ENCODE data around the gene MPHOSPH8.

DNA sequence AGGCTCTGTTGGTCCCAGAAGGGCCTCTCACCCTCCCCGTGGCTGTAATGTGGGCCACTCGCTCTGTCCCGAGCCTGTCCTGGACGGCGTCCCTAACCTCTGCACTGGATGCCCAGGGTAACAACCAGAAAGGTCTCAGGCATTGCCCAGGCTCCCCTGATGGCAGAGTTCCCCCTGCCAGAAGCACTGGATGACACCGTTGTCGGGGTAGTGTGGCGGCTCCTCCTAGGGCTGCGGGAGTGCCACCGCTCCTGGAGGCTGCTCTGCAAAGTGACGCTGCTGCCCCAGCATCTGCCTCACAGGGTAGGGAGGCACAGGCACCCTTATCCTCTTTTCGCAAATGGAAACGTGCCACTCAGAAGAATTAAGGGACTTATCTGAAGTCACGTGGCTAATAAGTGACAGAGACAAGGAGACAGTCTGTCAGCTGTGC, 32.0 kb downstream of the MPHOSPH8 start:
- TF ChIP-seq, protein P1, sequence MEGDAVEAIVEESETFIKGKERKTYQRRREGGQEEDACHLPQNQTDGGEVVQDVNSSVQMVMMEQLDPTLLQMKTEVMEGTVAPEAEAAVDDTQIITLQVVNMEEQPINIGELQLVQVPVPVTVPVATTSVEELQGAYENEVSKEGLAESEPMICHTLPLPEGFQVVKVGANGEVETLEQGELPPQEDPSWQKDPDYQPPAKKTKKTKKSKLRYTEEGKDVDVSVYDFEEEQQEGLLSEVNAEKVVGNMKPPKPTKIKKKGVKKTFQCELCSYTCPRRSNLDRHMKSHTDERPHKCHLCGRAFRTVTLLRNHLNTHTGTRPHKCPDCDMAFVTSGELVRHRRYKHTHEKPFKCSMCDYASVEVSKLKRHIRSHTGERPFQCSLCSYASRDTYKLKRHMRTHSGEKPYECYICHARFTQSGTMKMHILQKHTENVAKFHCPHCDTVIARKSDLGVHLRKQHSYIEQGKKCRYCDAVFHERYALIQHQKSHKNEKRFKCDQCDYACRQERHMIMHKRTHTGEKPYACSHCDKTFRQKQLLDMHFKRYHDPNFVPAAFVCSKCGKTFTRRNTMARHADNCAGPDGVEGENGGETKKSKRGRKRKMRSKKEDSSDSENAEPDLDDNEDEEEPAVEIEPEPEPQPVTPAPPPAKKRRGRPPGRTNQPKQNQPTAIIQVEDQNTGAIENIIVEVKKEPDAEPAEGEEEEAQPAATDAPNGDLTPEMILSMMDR (IDR thresholded peaks at IDR 0.05 in 4 of 5, conservative IDR thresholded peaks at IDR 0.05 in 1 of 5): no peak
- TF ChIP-seq POLR2A (IDR thresholded peaks at IDR 0.05): no peak

All from gastrocnemius medialis (tissue), 4 donors.